GM12892 (cell line): ENCODE results near the gene DAB2.

Source experiments
- POLR2A ChIP-seq: IDR thresholded peaks from 2 replicates; pipeline ENCODE4 v1.6.1; 2011; ENCODE audit warnings: low read depth, low read length, control low read depth
- POLR2AphosphoS5 ChIP-seq: IDR thresholded peaks from 2 replicates; pipeline ENCODE4 v1.6.1; 2011; ENCODE audit warnings: low read depth, low read length, control low read depth

DNA sequence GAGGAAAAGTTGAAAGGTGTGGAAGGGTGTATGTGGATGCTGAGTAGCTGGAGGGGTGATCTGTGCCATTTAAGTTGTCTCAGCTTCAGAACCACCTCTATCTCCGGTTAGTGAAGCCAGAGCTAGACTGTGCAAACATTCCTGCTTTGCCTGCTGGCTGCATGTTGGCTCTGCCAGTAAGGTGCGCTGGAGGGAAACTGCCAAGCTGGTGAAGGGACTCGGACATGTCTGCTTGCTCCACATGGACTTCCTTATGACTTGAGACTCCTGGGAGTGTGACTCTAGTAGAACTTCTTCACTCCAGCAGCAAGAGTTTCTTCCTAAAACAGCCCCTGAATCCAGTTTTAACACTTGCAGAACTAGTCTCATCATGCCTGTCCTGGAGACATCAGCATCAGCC is 27.9 kb downstream of the DAB2 start:
- TF ChIP-seq POLR2A = no peak
- TF ChIP-seq POLR2AphosphoS5 = no peak
